H9 (cell line): ENCODE data around the gene ANKRD7. TPM values are rescaled to one million over a fixed set of nuclear protein-coding genes. Genes with fewer than 3 reads are reported as not detected.

Experiments
- DNase-seq: peaks from one replicate; pipeline ENCODE4 v3.0.0-alpha.2; 2017
- H2AFZ ChIP-seq: one replicate; pipeline ENCODE4 v1.6.1; 2013; ENCODE audit warnings: mild to moderate bottlenecking, low read length, control low read depth, moderate library complexity
- H2AK5ac ChIP-seq: 2 replicates; pipeline ENCODE4 v1.6.1; 2013; ENCODE audit warnings: low read length, control low read depth, mixed read lengths; ENCODE audit not compliant: insufficient read length
- H2BK120ac ChIP-seq: one replicate; pipeline ENCODE4 v1.6.1; 2013; ENCODE audit warnings: low read depth, mild to moderate bottlenecking, low read length, control low read depth, inconsistent platforms; ENCODE audit not compliant: poor library complexity, severe bottlenecking
- H2BK12ac ChIP-seq: 2 replicates; pipeline ENCODE4 v1.6.1; 2013; ENCODE audit warnings: low read length, control low read depth, mixed read lengths, low read depth; ENCODE audit not compliant: insufficient read length
- H2BK15ac ChIP-seq: 2 replicates; pipeline ENCODE4 v1.6.1; 2013; ENCODE audit warnings: low read depth, low read length, control low read depth
- H2BK20ac ChIP-seq: one replicate; pipeline ENCODE4 v1.6.1; 2013; ENCODE audit warnings: low read depth, mild to moderate bottlenecking, low read length, control low read depth, inconsistent platforms; ENCODE audit not compliant: poor library complexity, severe bottlenecking
- H2BK5ac ChIP-seq: 2 replicates; pipeline ENCODE4 v1.6.1; 2013; ENCODE audit warnings: low read length, control low read depth, mixed read lengths; ENCODE audit not compliant: insufficient read length
- H3K14ac ChIP-seq: 2 replicates; pipeline ENCODE4 v1.6.1; 2013; ENCODE audit warnings: low read length, control low read depth; ENCODE audit not compliant: insufficient read depth
- H3K18ac ChIP-seq: 2 replicates; pipeline ENCODE4 v1.6.1; 2013; ENCODE audit warnings: low read depth, mild to moderate bottlenecking, mixed read lengths, low read length, control low read depth; ENCODE audit not compliant: insufficient read length
- H3K23ac ChIP-seq: 2 replicates; pipeline ENCODE4 v1.6.1; 2013; ENCODE audit warnings: low read length, control low read depth, mixed read lengths, low read depth; ENCODE audit not compliant: insufficient read length
- H3K23me2 ChIP-seq: 2 replicates; pipeline ENCODE4 v1.6.1; 2013; ENCODE audit warnings: low read depth, mild to moderate bottlenecking, mixed read lengths, low read length, control low read depth; ENCODE audit not compliant: insufficient read length, poor library complexity, severe bottlenecking
- H3K27ac ChIP-seq: 2 replicates; pipeline ENCODE4 v1.5.1; 2013; ENCODE audit warnings: low read length, control low read depth, mixed read lengths, low read depth; ENCODE audit not compliant: insufficient read length
- H3K27me3 ChIP-seq: 2 replicates; pipeline ENCODE4 v1.6.1; 2013; ENCODE audit warnings: low read length, control low read depth, inconsistent platforms; ENCODE audit not compliant: insufficient read depth
- H3K4ac ChIP-seq: 2 replicates; pipeline ENCODE4 v1.6.1; 2013; ENCODE audit warnings: low read depth, mild to moderate bottlenecking, control low read depth, inconsistent platforms, low read length, moderate library complexity
- H3K4me1 ChIP-seq: 2 replicates; pipeline ENCODE4 v1.6.1; 2013; ENCODE audit warnings: low read length, control low read depth, inconsistent platforms; ENCODE audit not compliant: insufficient read depth
- H3K4me2 ChIP-seq: 2 replicates; pipeline ENCODE4 v1.6.1; 2013; ENCODE audit warnings: low read length, control low read depth, mixed read lengths; ENCODE audit not compliant: insufficient read length, insufficient read depth
- H3K56ac ChIP-seq: 2 replicates; pipeline ENCODE4 v1.6.1; 2013; ENCODE audit warnings: low read depth, mild to moderate bottlenecking, mixed read lengths, low read length, control low read depth; ENCODE audit not compliant: insufficient read length
- H3K79me1 ChIP-seq: 2 replicates; pipeline ENCODE4 v1.6.1; 2013; ENCODE audit warnings: low read depth, mild to moderate bottlenecking, moderate library complexity, low read length, control low read depth, inconsistent platforms; ENCODE audit not compliant: insufficient read depth, poor library complexity, severe bottlenecking
- H3K79me2 ChIP-seq: 2 replicates; pipeline ENCODE4 v1.6.1; 2013; ENCODE audit warnings: low read length, control low read depth, inconsistent platforms; ENCODE audit not compliant: insufficient read depth
- H3K9ac ChIP-seq: 2 replicates; pipeline ENCODE4 v1.6.1; 2013; ENCODE audit warnings: low read length, control low read depth, mixed read lengths; ENCODE audit not compliant: insufficient read length; ENCODE audit errors: extremely low read depth
- H3K9me3 ChIP-seq: one replicate; pipeline ENCODE4 v1.6.1; 2013; ENCODE audit warnings: low read depth, low read length, inconsistent platforms; ENCODE audit not compliant: control insufficient read depth
- H3T11ph ChIP-seq: one replicate; pipeline ENCODE4 v1.6.1; 2013; ENCODE audit warnings: mild to moderate bottlenecking, low read length, control low read depth, inconsistent platforms
- H4K20me1 ChIP-seq: one replicate; pipeline ENCODE4 v1.6.1; 2013; ENCODE audit not compliant: control insufficient read depth, insufficient read length, insufficient read depth
- H4K5ac ChIP-seq: 2 replicates; pipeline ENCODE4 v1.6.1; 2013; ENCODE audit warnings: low read depth, mild to moderate bottlenecking, mixed read lengths, low read length, control low read depth; ENCODE audit not compliant: insufficient read length
- H4K8ac ChIP-seq: replicated peaks from 2 replicates; pipeline ENCODE4 v1.6.1; 2013; ENCODE audit warnings: low read length, control low read depth, mixed read lengths, low read depth; ENCODE audit not compliant: insufficient read length
- H4K91ac ChIP-seq: 2 replicates; pipeline ENCODE4 v1.6.1; 2013; ENCODE audit warnings: low read depth, mild to moderate bottlenecking, moderate library complexity, mixed read lengths, low read length, control low read depth; ENCODE audit not compliant: insufficient read length
- H3K27ac Mint-ChIP-seq, 3 experiments: 2 replicates in 2 of 3; 3 replicates in 1 of 3; pipeline ENCODE4 v1.8.0; 2020 to 2021; ENCODE audit warnings: mixed read lengths in 3 of 3, mild to moderate bottlenecking in 1 of 3, moderate library complexity in 1 of 3
- H3K27me3 Mint-ChIP-seq: 2 replicates; pipeline ENCODE4 v1.8.0; 2021; ENCODE audit warnings: low read depth, mild to moderate bottlenecking, moderate library complexity, mixed read lengths
- H3K36me3 Mint-ChIP-seq, 3 experiments: 2 replicates in 2 of 3; 3 replicates in 1 of 3; pipeline ENCODE4 v1.8.0; 2020 to 2021; ENCODE audit warnings: low read depth in 3 of 3, mixed read lengths in 3 of 3; ENCODE audit not compliant: insufficient read depth in 1 of 3
- H3K4me1 Mint-ChIP-seq, 2 experiments: 2 replicates each; pipeline ENCODE4 v1.8.0; 2020; ENCODE audit warnings: mixed read lengths in 2 of 2
- H3K4me3 Mint-ChIP-seq, 2 experiments: 2 replicates in 1 of 2; 3 replicates in 1 of 2; pipeline ENCODE4 v1.8.0; 2020 to 2021; ENCODE audit warnings: mild to moderate bottlenecking in 2 of 2, mixed read lengths in 2 of 2, moderate library complexity in 1 of 2
- H3K9me3 Mint-ChIP-seq, 2 experiments: 2 replicates in 1 of 2; 3 replicates in 1 of 2; pipeline ENCODE4 v1.8.0; 2020; ENCODE audit warnings: mild to moderate bottlenecking in 2 of 2, mixed read lengths in 2 of 2, moderate library complexity in 1 of 2
- WGBS: extraction: QIAGEN DNeasy Blood & Tissue Kit; methylation state at CpG from one replicate; pipeline ENCODE4 v1.1.7; 2013; ENCODE audit warnings: missing lambda C conversion rate, low lambda C conversion rate, mixed read lengths; ENCODE audit not compliant: insufficient read length; ENCODE audit errors: extremely low coverage; 5-methylcytosine and 5-hydroxymethylcytosine counted together
- total RNA-seq: library from RNA; stranded (reverse); gene quantifications from 2 replicates; pipeline ENCODE4 v1.2.1, GENCODE V29; 2021
- TF ChIP-seq, protein P1 (sequence below): fragments of 200-600 bp; sonication (generic); conservative IDR thresholded peaks from 3 replicates; pipeline ENCODE4 v1.8.0; 2021; ENCODE audit warnings: antibody characterized with exemption, mild to moderate bottlenecking

The ANKRD7 gene
- total RNA-seq, 1 experiment from 2014 or later, result not detected

DNA sequence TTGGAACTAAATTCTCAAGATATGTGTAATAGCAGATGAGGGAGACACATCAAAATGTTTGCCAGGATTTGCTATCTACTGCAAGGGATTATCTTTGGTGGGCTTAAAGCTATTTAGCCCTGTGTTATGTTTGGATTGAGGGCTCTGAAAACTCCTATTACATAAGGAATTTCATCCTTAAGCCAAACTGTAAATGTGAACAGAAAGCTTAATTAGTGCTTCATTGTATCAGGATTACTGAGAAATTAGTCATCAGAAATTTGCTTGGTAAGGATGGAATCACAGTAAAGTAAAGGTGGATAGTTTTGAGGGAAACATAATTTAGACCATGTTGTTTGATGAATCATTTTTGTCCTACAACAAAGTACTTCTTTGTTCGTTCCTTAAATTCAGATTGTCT is 8.3 kb downstream of the ANKRD7 start:
- H3K27ac Mint-ChIP-seq, result no peak overlapping the region
- Histone ChIP-seq H2AFZ (no peak overlapping the region), H3K4me2 (no peak overlapping the region)

More for the DNA sequence above, 8.3 kb downstream of the ANKRD7 start:
- Histone ChIP-seq H2BK5ac (no peak overlapping the region), H3K79me1 (no peaks in the 10 kb centered on the region), H3K23me2 (no peaks in the 10 kb centered on the region), H3K23ac (no peak overlapping the region), H2BK12ac (no peak overlapping the region), H3K27me3 (no peaks in the 10 kb centered on the region), H4K5ac (no peak overlapping the region), H2BK20ac (no peak overlapping the region), H3K9me3 (no peaks in the 10 kb centered on the region), H3K4ac (no peak overlapping the region), H4K91ac (no peak overlapping the region), H2BK15ac (no peak overlapping the region), H3K4me1 (no peaks in the 10 kb centered on the region), H4K8ac (no peak overlapping the region), H3K9ac (no peak overlapping the region), H2BK120ac (no peak overlapping the region), H3K14ac (no peak overlapping the region), H2AK5ac (no peak overlapping the region), H3K56ac (no peak overlapping the region), H3K79me2 (no peaks in the 10 kb centered on the region), H4K20me1 (no peaks in the 10 kb centered on the region), H3T11ph (no peak overlapping the region), H3K27ac (no peak overlapping the region), H3K18ac (no peak overlapping the region)
- H3K4me1 Mint-ChIP-seq, result peaks cover 0 to 4% of the 10 kb centered on the region in 2 experiments; a peak in 2 of 4 replicates
- no peaks in the 10 kb centered on the region for H3K27me3 Mint-ChIP-seq
- H3K4me3 Mint-ChIP-seq, result no peak overlapping the region
- H3K36me3 Mint-ChIP-seq, result no peaks in the 10 kb centered on the region
- TF ChIP-seq, protein P1, sequence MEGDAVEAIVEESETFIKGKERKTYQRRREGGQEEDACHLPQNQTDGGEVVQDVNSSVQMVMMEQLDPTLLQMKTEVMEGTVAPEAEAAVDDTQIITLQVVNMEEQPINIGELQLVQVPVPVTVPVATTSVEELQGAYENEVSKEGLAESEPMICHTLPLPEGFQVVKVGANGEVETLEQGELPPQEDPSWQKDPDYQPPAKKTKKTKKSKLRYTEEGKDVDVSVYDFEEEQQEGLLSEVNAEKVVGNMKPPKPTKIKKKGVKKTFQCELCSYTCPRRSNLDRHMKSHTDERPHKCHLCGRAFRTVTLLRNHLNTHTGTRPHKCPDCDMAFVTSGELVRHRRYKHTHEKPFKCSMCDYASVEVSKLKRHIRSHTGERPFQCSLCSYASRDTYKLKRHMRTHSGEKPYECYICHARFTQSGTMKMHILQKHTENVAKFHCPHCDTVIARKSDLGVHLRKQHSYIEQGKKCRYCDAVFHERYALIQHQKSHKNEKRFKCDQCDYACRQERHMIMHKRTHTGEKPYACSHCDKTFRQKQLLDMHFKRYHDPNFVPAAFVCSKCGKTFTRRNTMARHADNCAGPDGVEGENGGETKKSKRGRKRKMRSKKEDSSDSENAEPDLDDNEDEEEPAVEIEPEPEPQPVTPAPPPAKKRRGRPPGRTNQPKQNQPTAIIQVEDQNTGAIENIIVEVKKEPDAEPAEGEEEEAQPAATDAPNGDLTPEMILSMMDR, result no peak
- no peak for DNase-seq
- H3K9me3 Mint-ChIP-seq, result no peaks in the 10 kb centered on the region
- WGBS, result no CpG with 5 or more reads among the region's 1 CpG
